Endothelial cell of umbilical vein (primary cell): ENCODE measurements around the gene LAMC1. TPM values are rescaled to one million over a fixed set of nuclear protein-coding genes. Genes with fewer than 3 reads are reported as not detected.

Source experiments
- BruUV-seq: library from RNA; stranded (reverse); fragments of 400-500 nt; replicated peaks from 2 replicates; lab custom pipeline; 2021; lab: Mats Ljungman, UMichigan
- CTCF ChIA-PET: fragments of 300-600, 350-600 bp; sonication (Branson Sonifier 250); formaldehyde crosslinking; loops from one replicate; lab custom pipeline; 2021; ENCODE audit warnings: antibody characterized with exemption, inconsistent platforms; lab: Charles Lee
- POLR2A ChIA-PET: fragments of 300-600, 350-600 bp; sonication (Branson Sonifier 250); formaldehyde crosslinking; loops from one replicate; lab custom pipeline; 2021; ENCODE audit warnings: antibody characterized with exemption, inconsistent platforms; lab: Charles Lee
- DNase-seq: peaks from one replicate; pipeline ENCODE4 v3.0.0-alpha.2; 2011; ENCODE audit warnings: low read depth, low spot score
- FAIRE-seq: peaks from 2 replicates; lab custom pipeline; 2011; peaks lifted over from hg19 to GRCh38; lab: Jason Lieb, UNC
- H2AFZ ChIP-seq: 2 replicates; pipeline ENCODE4 v1.6.0; 2012; ENCODE audit warnings: low read depth, low read length, control low read depth, inconsistent platforms
- H3K27ac ChIP-seq: 2 replicates; pipeline ENCODE4 v1.5.1; 2011; ENCODE audit warnings: low read depth, mild to moderate bottlenecking, control low read depth, low read length, moderate library complexity; ENCODE audit not compliant: insufficient read depth
- H3K27me3 ChIP-seq, 2 experiments: 2 replicates each; pipeline versions ENCODE4 v1.6.0 to v1.6.1; 2011; ENCODE audit warnings: low read length in 2 of 2, mixed read lengths in 1 of 2; ENCODE audit not compliant: control insufficient read depth in 2 of 2, insufficient read depth in 2 of 2
- H3K36me3 ChIP-seq, 2 experiments: 2 replicates in 1 of 2; 3 replicates in 1 of 2; pipeline ENCODE4 v1.5.1; 2011; ENCODE audit warnings: low read length in 2 of 2, mild to moderate bottlenecking in 1 of 2, moderate library complexity in 1 of 2; ENCODE audit not compliant: control insufficient read depth in 2 of 2, insufficient read depth in 2 of 2; ENCODE audit errors: extremely low read depth in 1 of 2
- H3K4me1 ChIP-seq: 3 replicates; pipeline ENCODE4 v1.5.1; 2011; ENCODE audit warnings: mild to moderate bottlenecking, low read length; ENCODE audit not compliant: control insufficient read depth, insufficient read depth; ENCODE audit errors: extremely low read depth
- H3K4me2 ChIP-seq: 2 replicates; pipeline ENCODE4 v1.6.1; 2011; ENCODE audit warnings: low read length, control low read depth, mixed read lengths; ENCODE audit not compliant: insufficient read depth
- H3K4me3 ChIP-seq, 3 experiments: fragments of 200-600 bp in 1 of 3; sonication (generic), shearing (Covaris generic) in 1 of 3; replicated peaks in 1 of 3; 2 replicates each; pipeline ENCODE4 v1.5.1; 2011 to 2016; ENCODE audit warnings: control low read depth in 3 of 3, low read length in 3 of 3, mild to moderate bottlenecking in 2 of 3, inconsistent platforms in 1 of 3, low read depth in 1 of 3, moderate library complexity in 1 of 3; ENCODE audit not compliant: insufficient read depth in 1 of 3
- H3K79me2 ChIP-seq: 2 replicates; pipeline ENCODE4 v1.6.0; 2012; ENCODE audit warnings: low read length, inconsistent platforms; ENCODE audit not compliant: control insufficient read depth, insufficient read depth
- H3K9ac ChIP-seq: replicated peaks from 2 replicates; pipeline ENCODE3; 2011; ENCODE audit warnings: low read length, control low read depth; ENCODE audit not compliant: insufficient read depth; ENCODE audit errors: extremely low read depth
- H3K9me1 ChIP-seq: replicated peaks from 3 replicates; pipeline ENCODE4 v1.6.0; 2011; ENCODE audit warnings: mild to moderate bottlenecking, low read length; ENCODE audit not compliant: control insufficient read depth, insufficient read depth; ENCODE audit errors: extremely low read depth
- H3K9me3 ChIP-seq: replicated peaks from 2 replicates; pipeline ENCODE4 v1.5.1; 2012; ENCODE audit warnings: low read length, inconsistent platforms; ENCODE audit not compliant: control insufficient read depth, insufficient read depth
- H4K20me1 ChIP-seq: replicated peaks from 2 replicates; pipeline ENCODE3; 2011; ENCODE audit warnings: mild to moderate bottlenecking, low read length; ENCODE audit not compliant: control insufficient read depth, insufficient read depth; ENCODE audit errors: extremely low read depth
- CTCF ChIP-seq, 2 donors: IDR thresholded peaks; 1 replicate in 1 of 2; 2 replicates in 1 of 2; pipeline ENCODE4 v1.5.1; 2011; ENCODE audit warnings: low read length in 2 of 2, mild to moderate bottlenecking in 2 of 2, moderate library complexity in 2 of 2, control low read depth in 1 of 2, inconsistent platforms in 1 of 2, low read depth in 1 of 2; ENCODE audit not compliant: insufficient read depth in 1 of 2; ENCODE audit errors: extremely low read depth in 1 of 2
- EZH2 ChIP-seq: IDR thresholded peaks from 2 replicates; pipeline ENCODE4 v1.6.1; 2012; ENCODE audit warnings: borderline replicate concordance, low read depth, mild to moderate bottlenecking, moderate library complexity, low read length, inconsistent platforms; ENCODE audit not compliant: severe bottlenecking
- FOS ChIP-seq: IDR thresholded peaks from 2 replicates; pipeline ENCODE4 v1.6.1; 2011; ENCODE audit warnings: mild to moderate bottlenecking, low read length, moderate library complexity, borderline replicate concordance; ENCODE audit not compliant: insufficient read depth
- GATA2 ChIP-seq: IDR thresholded peaks from 2 replicates; pipeline ENCODE4 v1.7.0; 2011; ENCODE audit warnings: low read depth, mild to moderate bottlenecking, moderate library complexity, mixed read lengths, low read length; ENCODE audit not compliant: insufficient read length, insufficient read depth
- JUN ChIP-seq: IDR thresholded peaks from 2 replicates; pipeline ENCODE4 v1.6.1; 2011; ENCODE audit warnings: borderline replicate concordance, low read depth; ENCODE audit not compliant: insufficient read length, insufficient read depth
- MAX ChIP-seq: IDR thresholded peaks from 2 replicates; pipeline ENCODE4 v1.6.1; 2011; ENCODE audit not compliant: insufficient read depth, insufficient read length
- MYC ChIP-seq: IDR thresholded peaks from one replicate; pipeline ENCODE4 v1.6.1; 2011; ENCODE audit warnings: mild to moderate bottlenecking, low read depth, low read length
- POLR2A ChIP-seq: IDR thresholded peaks from 2 replicates; pipeline ENCODE4 v1.6.1; 2012; ENCODE audit warnings: low read depth, mild to moderate bottlenecking, control low read depth, low read length
- POLR2AphosphoS5 ChIP-seq: IDR thresholded peaks from 2 replicates; pipeline ENCODE4 v1.6.1; 2012; ENCODE audit warnings: low read depth, mild to moderate bottlenecking, control low read depth, low read length, moderate library complexity; ENCODE audit not compliant: insufficient read depth
- dilution Hi-C: fragments of 300-500 bp; cut with MboI; formaldehyde crosslinking; loops from one replicate; pipeline ENCODE4 v1.15.0; 2019; ENCODE audit warnings: low sequenced_read_pairs; ENCODE audit not compliant: extremely low pct_ligation_motif_present
- intact Hi-C: fragments of 100-400 bp; cut with micrococcal nuclease; formaldehyde crosslinking; loops from one replicate; pipeline ENCODE4 v1.10.0; 2022
- polyA plus RNA-seq, 4 experiments: library from polyadenylated mRNA; depleted of rRNA in 3 of 4; stranded (reverse) in 3 of 4; unstranded in 1 of 4; fragments of >200 nt; gene quantifications; 2 replicates each; pipeline versions ENCODE4 v1.2.1 to v1.2.3, GENCODE V29; 2011 to 2012; ENCODE audit warnings: missing spikeins in 1 of 4
- total RNA-seq: library from RNA; stranded (reverse); gene quantifications from 2 replicates; pipeline ENCODE4 v1.2.3, GENCODE V29; 2021

The LAMC1 gene
- total and polyA plus RNA-seq, 2 donors (not counting 3 experiments of a cell fraction or from before 2014, with no cell fraction given), result 92.5 to 216 TPM

GRCh38 chr1:183048087-183049085 lies 25.2 kb downstream of the LAMC1 start:
- dilution Hi-C loops, result no loop called here
- no peak overlapping the region for H3K9ac ChIP-seq
- POLR2A ChIA-PET, result no interaction called here
- CTCF ChIA-PET, result interaction anchor here (0.8 to 1.5 kb wide), 4 partner anchors 9 to 186 kb away, joined by 3 to 4 read pairs (median 4); no protein-coding TSS in a partner anchor
- H3K4me2 ChIP-seq, result no peak overlapping the region
- H3K4me3 ChIP-seq, result no peak overlapping the region
- DNase-seq (no peak), FAIRE-seq (no peak)
- no peak overlapping the region for H2AFZ ChIP-seq
- peaks cover 34% of the 10 kb centered on the region for H3K4me1 ChIP-seq
- intact Hi-C loops, result no loop called here
- no peaks in the 10 kb centered on the region for H3K9me3 ChIP-seq
- peaks cover 7% of the 10 kb centered on the region for H4K20me1 ChIP-seq
- no peak overlapping the region for H3K27ac ChIP-seq
- no peaks in the 10 kb centered on the region for H3K27me3 ChIP-seq
- no peak for TF ChIP-seq GATA2
- no peak for TF ChIP-seq POLR2A
- no peak for TF ChIP-seq FOS
- no peak for TF ChIP-seq MYC
- no peak for TF ChIP-seq EZH2
- no peak for TF ChIP-seq POLR2AphosphoS5
- TF ChIP-seq JUN, result no peak
- TF ChIP-seq MAX, result no peak
- no peak for TF ChIP-seq CTCF (IDR thresholded peaks at IDR 0.05; ENCODE audit: extremely low read depth in 1 of 2, insufficient read depth in 1 of 2, low read depth in 1 of 2, low read length in 2 of 2)
- no peaks in the 10 kb centered on the region for H3K36me3 ChIP-seq
- H3K9me1 ChIP-seq, result no peaks in the 10 kb centered on the region
- BruUV-seq, result no TSS peak
- peaks cover 92% of the 10 kb centered on the region for H3K79me2 ChIP-seq
